ENCODE data around the gene GARIN5A. TPM values are rescaled to one million over a fixed set of nuclear protein-coding genes. Genes with fewer than 3 reads are reported as not detected.

GARIN5A gene
- total and polyA plus RNA-seq, 8 donors, result 0.55 to 3.1 (median 1.4) TPM; not detected in 2

GRCh38 chr19:50458396-50459066, 18.1 kb downstream of the GARIN5A start:
- Histone ChIP-seq H3K4me1 (no peaks in the 10 kb centered on the region), H3K27ac (no peak overlapping the region), H3K27me3 (peaks cover 0 to 60% (median 31%) of the 10 kb centered on the region in 3 donors), H3K36me3 (no peaks in the 10 kb centered on the region), H3K9me3 (no peaks in the 10 kb centered on the region), H3K4me3 (no peak overlapping the region)
- peak in 1 of 2 donors; percentile 32 for DNase-seq
- intact Hi-C loops (cut with DNase I; ENCODE audit: low total_unique reads), result loop anchor here (5.0 kb wide), 1 partner anchor 91 kb away; the partner anchor contains the start of gene NAPSA
- 34 to 50% (median 39%) methylated on average over 30 to 50 of the region's 50 CpGs for WGBS, 5 donors
- TF ChIP-seq POLR2A (IDR thresholded peaks at IDR 0.05), result no peak
- TF ChIP-seq EP300 (IDR thresholded peaks at IDR 0.05), result no peak
- no peak for TF ChIP-seq CTCF (IDR thresholded peaks at IDR 0.05)
- TF ChIP-seq POLR2AphosphoS5 (IDR thresholded peaks at IDR 0.05), result no peak

GRCh38 chr19:50457300-50457699, 19.3 kb downstream of the GARIN5A start:
- Histone ChIP-seq H3K4me3 (no peak overlapping the region), H3K36me3 (no peaks in the 10 kb centered on the region), H3K4me1 (no peaks in the 10 kb centered on the region), H3K27me3 (peaks cover 0 to 59% (median 31%) of the 10 kb centered on the region in 3 donors), H3K9me3 (no peaks in the 10 kb centered on the region), H3K27ac (no peak overlapping the region)
- TF ChIP-seq EP300 (IDR thresholded peaks at IDR 0.05), result no peak
- no peak for TF ChIP-seq POLR2AphosphoS5 (IDR thresholded peaks at IDR 0.05)
- 80 to 92% (median 84%) methylated on average over 5 of the region's 5 CpGs for WGBS, 5 donors
- DNase-seq, result no peak
- intact Hi-C loops (cut with DNase I; ENCODE audit: low total_unique reads), result loop anchor here (5.0 kb wide), 1 partner anchor 90 kb away; the partner anchor contains the start of gene NAPSA

GRCh38 chr19:50455992-50456391, 20.7 kb downstream of the GARIN5A start:
- no peak for DNase-seq
- WGBS, 5 donors, result 62 to 92% (median 85%) methylated on average over 2 of the region's 2 CpGs
- H3K4me3 ChIP-seq, result no peak overlapping the region
- no peak overlapping the region for H3K27ac ChIP-seq
- peaks cover 0 to 54% (median 31%) of the 10 kb centered on the region in 3 donors for H3K27me3 ChIP-seq
- no peaks in the 10 kb centered on the region for H3K4me1 ChIP-seq
- no peaks in the 10 kb centered on the region for H3K9me3 ChIP-seq
- H3K36me3 ChIP-seq, result no peaks in the 10 kb centered on the region
- no peak for TF ChIP-seq EP300 (IDR thresholded peaks at IDR 0.05)
- no peak for TF ChIP-seq CTCF (IDR thresholded peaks at IDR 0.05)
- TF ChIP-seq POLR2A (IDR thresholded peaks at IDR 0.05), result no peak
- no peak for TF ChIP-seq POLR2AphosphoS5 (IDR thresholded peaks at IDR 0.05)
- intact Hi-C loops (cut with DNase I; ENCODE audit: low total_unique reads), result loop anchor here (5.0 kb wide), 1 partner anchor 89 kb away; the partner anchor contains the start of gene NAPSA

GRCh38 chr19:50453243-50453642, 23.4 kb downstream of the GARIN5A start:
- H3K27ac ChIP-seq, result no peak overlapping the region
- peaks cover 0 to 49% (median 14%) of the 10 kb centered on the region in 3 donors for H3K27me3 ChIP-seq
- H3K4me1 ChIP-seq, result no peaks in the 10 kb centered on the region
- TF ChIP-seq EP300 (IDR thresholded peaks at IDR 0.05) (no peak), POLR2AphosphoS5 (IDR thresholded peaks at IDR 0.05) (no peak), CTCF (IDR thresholded peaks at IDR 0.05) (no peak), POLR2A (IDR thresholded peaks at IDR 0.05) (no peak)
- intact Hi-C loops (cut with DNase I; ENCODE audit: low total_unique reads), result no loop called here
- no peak overlapping the region for H3K4me3 ChIP-seq
- WGBS, 5 donors, result 86 to 97% (median 95%) methylated on average over 3 of the region's 3 CpGs
- no peaks in the 10 kb centered on the region for H3K9me3 ChIP-seq
- H3K36me3 ChIP-seq, result no peaks in the 10 kb centered on the region
- no peak for DNase-seq

GRCh38 chr19:50451223-50451534, 25.5 kb downstream of the GARIN5A start:
- no peaks in the 10 kb centered on the region for H3K4me1 ChIP-seq
- no peak for TF ChIP-seq CTCF (IDR thresholded peaks at IDR 0.05)
- no peak for TF ChIP-seq EP300 (IDR thresholded peaks at IDR 0.05)
- TF ChIP-seq POLR2AphosphoS5 (IDR thresholded peaks at IDR 0.05), result no peak
- no peak for TF ChIP-seq POLR2A (IDR thresholded peaks at IDR 0.05)
- intact Hi-C loops (cut with DNase I; ENCODE audit: low total_unique reads), result no loop called here
- H3K4me3 ChIP-seq, result no peak overlapping the region
- no peaks in the 10 kb centered on the region for H3K9me3 ChIP-seq
- no peak for DNase-seq
- peaks cover 0 to 30% (median 8%) of the 10 kb centered on the region in 3 donors for H3K27me3 ChIP-seq
- H3K27ac ChIP-seq, result no peak overlapping the region
- 32 to 50% (median 41%) methylated on average over 12 to 13 of the region's 13 CpGs for WGBS, 5 donors
- H3K36me3 ChIP-seq, result no peaks in the 10 kb centered on the region
